ENCODE data around the gene OXT.

The OXT gene

DNA sequence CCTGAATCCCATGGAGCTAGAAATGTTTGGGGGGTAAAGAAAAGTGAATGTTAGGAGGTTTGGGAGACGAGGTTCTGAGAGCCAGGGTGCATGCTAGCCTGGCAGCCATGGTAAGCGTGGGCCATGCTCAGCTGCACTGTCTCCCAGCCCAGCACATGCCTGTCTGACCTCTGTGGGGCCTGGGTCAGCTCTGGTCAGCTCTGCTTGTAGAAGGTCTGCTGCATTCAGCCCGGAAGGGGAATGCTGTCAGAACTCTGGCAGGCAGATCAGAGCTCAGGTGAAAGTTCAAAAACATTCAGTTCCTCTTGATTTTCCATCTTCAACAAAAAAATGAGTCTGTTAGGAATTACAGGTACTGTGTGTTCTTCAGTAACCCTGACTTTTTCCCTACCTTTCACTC is 33.8 kb upstream of the OXT start:
- no peak overlapping the region for H3K27ac ChIP-seq (ENCODE audit: low read depth, low read length)
- H3K9me2 ChIP-seq (replicated peaks; ENCODE audit: control insufficient read depth, low read length) = no peaks in the 10 kb centered on the region

DNA sequence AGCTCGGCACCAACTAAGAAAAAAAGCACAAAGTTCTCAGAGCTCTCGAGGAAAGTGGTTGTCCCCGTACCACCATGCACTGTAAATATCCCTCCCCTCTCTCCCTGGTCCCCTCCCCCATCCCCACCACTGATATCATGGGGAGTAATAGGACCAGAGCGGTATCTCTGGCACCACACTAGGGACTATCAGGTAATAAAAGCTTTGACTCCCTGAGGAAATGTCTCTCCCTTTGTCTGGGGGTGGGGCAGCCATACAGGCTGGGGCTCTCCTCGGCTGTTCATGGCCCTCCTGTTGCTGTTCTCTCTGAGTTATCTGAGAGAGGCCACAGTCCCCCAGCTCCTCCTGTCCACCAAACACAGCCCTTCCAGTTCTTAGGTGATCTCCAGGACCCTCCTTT is 33.0 kb upstream of the OXT start:
- H3K27ac ChIP-seq (ENCODE audit: low read depth, low read length) = no peak overlapping the region
- H4K20me1 ChIP-seq (ENCODE audit: control insufficient read depth, insufficient read depth, low read depth, low read length) = no peaks in the 10 kb centered on the region
- 0 out of 2 replicates have a peak, but pooled peaks cover 4% of the 10 kb centered on the region for H3F3A ChIP-seq (ENCODE audit: control insufficient read depth, insufficient read depth)
- H3K36me3 ChIP-seq (ENCODE audit: control insufficient read depth, low read length) = peaks cover 50% of the 10 kb centered on the region
- no peaks in the 10 kb centered on the region for H3K27me3 ChIP-seq (ENCODE audit: control insufficient read depth, low read length)
- H3K4me1 ChIP-seq (ENCODE audit: control insufficient read depth, low read length) = no peaks in the 10 kb centered on the region
- no peaks in the 10 kb centered on the region for H3K9me3 ChIP-seq (ENCODE audit: control insufficient read depth, insufficient read depth, low read length)
- TF ChIP-seq, protein P1, sequence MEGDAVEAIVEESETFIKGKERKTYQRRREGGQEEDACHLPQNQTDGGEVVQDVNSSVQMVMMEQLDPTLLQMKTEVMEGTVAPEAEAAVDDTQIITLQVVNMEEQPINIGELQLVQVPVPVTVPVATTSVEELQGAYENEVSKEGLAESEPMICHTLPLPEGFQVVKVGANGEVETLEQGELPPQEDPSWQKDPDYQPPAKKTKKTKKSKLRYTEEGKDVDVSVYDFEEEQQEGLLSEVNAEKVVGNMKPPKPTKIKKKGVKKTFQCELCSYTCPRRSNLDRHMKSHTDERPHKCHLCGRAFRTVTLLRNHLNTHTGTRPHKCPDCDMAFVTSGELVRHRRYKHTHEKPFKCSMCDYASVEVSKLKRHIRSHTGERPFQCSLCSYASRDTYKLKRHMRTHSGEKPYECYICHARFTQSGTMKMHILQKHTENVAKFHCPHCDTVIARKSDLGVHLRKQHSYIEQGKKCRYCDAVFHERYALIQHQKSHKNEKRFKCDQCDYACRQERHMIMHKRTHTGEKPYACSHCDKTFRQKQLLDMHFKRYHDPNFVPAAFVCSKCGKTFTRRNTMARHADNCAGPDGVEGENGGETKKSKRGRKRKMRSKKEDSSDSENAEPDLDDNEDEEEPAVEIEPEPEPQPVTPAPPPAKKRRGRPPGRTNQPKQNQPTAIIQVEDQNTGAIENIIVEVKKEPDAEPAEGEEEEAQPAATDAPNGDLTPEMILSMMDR (IDR thresholded peaks at IDR 0.05; ENCODE audit: low read depth, low read length, poor library complexity, severe bottlenecking) = no peak
- TF ChIP-seq EZH2phosphoT487 (IDR thresholded peaks at IDR 0.05; ENCODE audit: borderline replicate concordance, low read length) = no peak
- H3K9me2 ChIP-seq (replicated peaks; ENCODE audit: control insufficient read depth, low read length) = no peaks in the 10 kb centered on the region
- H3K4me2 ChIP-seq (ENCODE audit: low read length) = no peak overlapping the region
- no peaks in the 10 kb centered on the region for H3K79me2 ChIP-seq (ENCODE audit: control insufficient read depth, low read length)
- no peak overlapping the region for H3K4me3 ChIP-seq (ENCODE audit: low read length)

More for the DNA sequence above, 33.8 kb upstream of the OXT start:
- Histone ChIP-seq H3K4me1 (ENCODE audit: control insufficient read depth, low read length) (no peaks in the 10 kb centered on the region), H3K79me2 (ENCODE audit: control insufficient read depth, low read length) (no peaks in the 10 kb centered on the region), H3F3A (ENCODE audit: control insufficient read depth, insufficient read depth) (0 out of 2 replicates have a peak, but pooled peaks cover 4% of the 10 kb centered on the region), H3K27me3 (ENCODE audit: control insufficient read depth, low read length) (no peaks in the 10 kb centered on the region), H4K20me1 (ENCODE audit: control insufficient read depth, insufficient read depth, low read depth, low read length) (no peaks in the 10 kb centered on the region), H3K4me3 (ENCODE audit: low read length) (no peak overlapping the region), H3K4me2 (ENCODE audit: low read length) (no peak overlapping the region), H3K36me3 (ENCODE audit: control insufficient read depth, low read length) (peaks cover 50% of the 10 kb centered on the region), H3K9me3 (ENCODE audit: control insufficient read depth, insufficient read depth, low read length) (no peaks in the 10 kb centered on the region)
- TF ChIP-seq EZH2phosphoT487 (IDR thresholded peaks at IDR 0.05; ENCODE audit: borderline replicate concordance, low read length) = no peak
- TF ChIP-seq, protein P1 (IDR thresholded peaks at IDR 0.05; ENCODE audit: low read depth, low read length, poor library complexity, severe bottlenecking) = no peak

DNA sequence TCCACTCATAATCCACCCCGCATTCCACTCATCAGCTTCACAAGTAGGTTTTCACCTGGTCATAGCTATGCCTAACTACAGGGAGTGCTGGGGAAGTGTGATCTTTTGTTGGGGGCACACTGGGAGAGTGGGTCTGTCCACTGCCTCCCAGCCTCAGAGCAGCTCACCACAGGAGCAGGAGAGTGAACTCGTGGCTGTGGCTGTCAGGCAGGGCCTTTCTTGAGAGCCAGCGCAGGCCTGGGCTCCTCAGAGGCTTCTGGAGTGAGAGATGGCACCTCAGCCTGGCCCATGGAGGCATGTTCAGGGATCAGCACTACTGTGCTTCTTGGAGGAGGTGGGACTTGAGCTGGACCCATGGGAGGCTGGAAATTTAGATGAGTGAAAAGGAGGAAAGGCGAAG is 32.0 kb upstream of the OXT start:
- Histone ChIP-seq H3K27me3 (ENCODE audit: control insufficient read depth, low read length) (no peaks in the 10 kb centered on the region), H3K9me3 (ENCODE audit: control insufficient read depth, insufficient read depth, low read length) (no peaks in the 10 kb centered on the region), H3K27ac (ENCODE audit: low read depth, low read length) (no peak overlapping the region), H4K20me1 (ENCODE audit: control insufficient read depth, insufficient read depth, low read depth, low read length) (no peaks in the 10 kb centered on the region), H3K79me2 (ENCODE audit: control insufficient read depth, low read length) (no peaks in the 10 kb centered on the region), H3K9me2 (replicated peaks; ENCODE audit: control insufficient read depth, low read length) (no peaks in the 10 kb centered on the region), H3K4me2 (ENCODE audit: low read length) (no peak overlapping the region), H3K36me3 (ENCODE audit: control insufficient read depth, low read length) (peaks cover 50% of the 10 kb centered on the region), H3F3A (ENCODE audit: control insufficient read depth, insufficient read depth) (0 out of 2 replicates have a peak, but pooled peaks cover 4% of the 10 kb centered on the region), H3K4me3 (ENCODE audit: low read length) (no peak overlapping the region), H3K4me1 (ENCODE audit: control insufficient read depth, low read length) (no peaks in the 10 kb centered on the region)
- TF ChIP-seq EZH2phosphoT487 (IDR thresholded peaks at IDR 0.05; ENCODE audit: borderline replicate concordance, low read length) = no peak
- TF ChIP-seq, protein P1 (IDR thresholded peaks at IDR 0.05; ENCODE audit: low read depth, low read length, poor library complexity, severe bottlenecking) = no peak
